SK-N-MC (cell line): ENCODE measurements around the gene HUNK.

Experiments
- DNase-seq: peaks from one replicate; pipeline ENCODE4 v3.0.0-alpha.2; 2011; ENCODE audit warnings: low read depth, low spot score
- H3K27ac ChIP-seq: fragments of 200-600 bp; sonication (generic); 2 replicates; pipeline ENCODE4 v1.5.1; 2016; ENCODE audit warnings: mixed run types
- H3K36me3 ChIP-seq: fragments of 200-600 bp; sonication (generic); 2 replicates; pipeline ENCODE4 v1.6.1; 2017; ENCODE audit warnings: antibody characterized with exemption, low read length, mixed read lengths; ENCODE audit not compliant: insufficient read depth
- H3K4me3 ChIP-seq: fragments of 200-600 bp; sonication (generic); 2 replicates; pipeline ENCODE4 v1.5.1; 2016
- H3K9ac ChIP-seq: fragments of 200-600 bp; sonication (generic); 2 replicates; pipeline ENCODE4 v1.8.0; 2017; ENCODE audit warnings: mixed run types, mixed read lengths; ENCODE audit not compliant: insufficient read length
- H3K9me3 ChIP-seq: fragments of 200-600 bp; sonication (generic); 2 replicates; pipeline ENCODE4 v1.6.1; 2017; ENCODE audit warnings: low read depth, mild to moderate bottlenecking, antibody characterized with exemption, low read length, moderate library complexity, mixed read lengths
- EZH2 ChIP-seq: fragments of 200-600 bp; sonication (generic); IDR thresholded peaks from one replicate; pipeline ENCODE4 v1.6.1; 2017; ENCODE audit warnings: antibody characterized with exemption
- FOXP2 ChIP-seq: optimal IDR thresholded peaks from 2 replicates; pipeline ENCODE3; 2011; ENCODE audit warnings: mild to moderate bottlenecking, moderate library complexity; ENCODE audit not compliant: insufficient read depth; ENCODE audit errors: extremely low read length, control extremely low read depth
- POLR2AphosphoS5 ChIP-seq: IDR thresholded peaks from 2 replicates; pipeline ENCODE4 v1.6.1; 2012; ENCODE audit warnings: mild to moderate bottlenecking, low read depth, low read length, borderline replicate concordance

HUNK gene

GRCh38 chr21:31875496-31876015 lies 2.7 kb downstream of the HUNK start:
- Histone ChIP-seq H3K4me3 (no peak overlapping the region), H3K9ac (no peak overlapping the region), H3K9me3 (no peaks in the 10 kb centered on the region), H3K27ac (no peak overlapping the region), H3K36me3 (no peaks in the 10 kb centered on the region)
- TF ChIP-seq POLR2AphosphoS5 (no peak), EZH2 (no peak), FOXP2 (no peak)
- DNase-seq, result no peak

GRCh38 chr21:31877463-31877957 lies 4.7 kb downstream of the HUNK start:
- no peaks in the 10 kb centered on the region for H3K36me3 ChIP-seq
- no peak overlapping the region for H3K4me3 ChIP-seq
- H3K9ac ChIP-seq, result no peak overlapping the region
- no peaks in the 10 kb centered on the region for H3K9me3 ChIP-seq
- TF ChIP-seq EZH2 (no peak), POLR2AphosphoS5 (no peak), FOXP2 (no peak)
- no peak overlapping the region for H3K27ac ChIP-seq
- DNase-seq, result no peak

GRCh38 chr21:31878831-31879230 lies 6.0 kb downstream of the HUNK start:
- no peak overlapping the region for H3K9ac ChIP-seq
- TF ChIP-seq POLR2AphosphoS5, result no peak
- TF ChIP-seq EZH2, result no peak
- no peak for TF ChIP-seq FOXP2
- no peak for DNase-seq
- no peak overlapping the region for H3K27ac ChIP-seq
- no peaks in the 10 kb centered on the region for H3K9me3 ChIP-seq
- H3K4me3 ChIP-seq, result no peak overlapping the region
- H3K36me3 ChIP-seq, result no peaks in the 10 kb centered on the region

DNA sequence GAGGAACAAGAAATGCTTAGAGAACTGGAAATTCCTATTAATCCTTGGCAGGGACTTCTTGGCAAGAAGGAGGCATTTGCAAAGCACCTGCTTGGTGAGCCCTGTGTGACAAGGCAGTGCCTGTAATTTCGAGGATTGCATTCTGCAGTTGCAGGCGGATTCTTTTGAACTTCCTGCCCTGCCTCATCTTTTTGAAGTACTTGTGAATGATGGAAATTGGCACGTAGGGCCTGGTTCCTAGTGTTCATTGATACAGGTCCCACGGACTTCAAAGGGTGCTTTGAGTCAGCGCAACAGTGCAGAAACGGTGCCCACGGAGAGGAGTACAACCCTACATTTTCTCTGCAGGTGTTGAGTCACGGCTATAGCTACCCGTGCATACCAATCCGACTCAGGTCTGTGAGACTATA lies 6.4 kb downstream of the HUNK start:
- TF ChIP-seq EZH2, result no peak
- no peak for TF ChIP-seq FOXP2
- TF ChIP-seq POLR2AphosphoS5, result no peak
- DNase-seq, result no peak
- Histone ChIP-seq H3K4me3 (no peak overlapping the region), H3K27ac (no peak overlapping the region), H3K36me3 (no peaks in the 10 kb centered on the region), H3K9ac (no peak overlapping the region), H3K9me3 (no peaks in the 10 kb centered on the region)

GRCh38 chr21:31879911-31880310 lies 7.1 kb downstream of the HUNK start:
- Histone ChIP-seq H3K27ac (no peak overlapping the region), H3K4me3 (no peak overlapping the region), H3K9me3 (no peaks in the 10 kb centered on the region), H3K36me3 (no peaks in the 10 kb centered on the region), H3K9ac (no peak overlapping the region)
- DNase-seq, result no peak
- no peak for TF ChIP-seq FOXP2

- H3K9me3 ChIP-seq, result no peaks in the 10 kb centered on the region
- H3K27ac ChIP-seq, result no peak overlapping the region
- no peaks in the 10 kb centered on the region for H3K36me3 ChIP-seq
- TF ChIP-seq FOXP2 (no peak), POLR2AphosphoS5 (no peak), EZH2 (no peak)
- DNase-seq, result no peak
- no peak overlapping the region for H3K4me3 ChIP-seq
- H3K9ac ChIP-seq, result no peak overlapping the region
Observed at GRCh38 chr21:31880816-31881215, 8.0 kb downstream of the HUNK start.

DNA sequence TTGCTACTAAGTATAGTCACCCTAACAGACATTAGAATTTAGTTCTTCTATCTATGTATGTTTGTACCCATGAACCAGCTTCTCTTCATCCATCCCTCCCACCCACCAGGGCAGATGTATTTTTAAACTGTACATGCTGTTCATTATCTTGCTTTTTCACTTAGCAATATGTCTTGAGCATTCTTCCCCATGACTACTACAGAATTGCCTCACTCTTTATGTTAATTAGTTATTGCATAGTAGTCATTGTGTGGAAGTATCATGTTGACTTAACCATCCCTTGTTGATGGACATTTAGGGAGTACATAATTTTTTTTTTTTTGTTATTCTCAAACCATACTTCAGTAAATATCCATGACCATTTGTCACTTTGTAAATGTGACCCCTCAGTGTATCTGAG lies 9.9 kb downstream of the HUNK start:
- TF ChIP-seq FOXP2, result no peak
- no peak for TF ChIP-seq EZH2
- no peak for TF ChIP-seq POLR2AphosphoS5
- no peak overlapping the region for H3K4me3 ChIP-seq
- H3K36me3 ChIP-seq, result no peaks in the 10 kb centered on the region
- no peak for DNase-seq
- no peaks in the 10 kb centered on the region for H3K9me3 ChIP-seq
- no peak overlapping the region for H3K9ac ChIP-seq
- H3K27ac ChIP-seq, result no peak overlapping the region

DNA sequence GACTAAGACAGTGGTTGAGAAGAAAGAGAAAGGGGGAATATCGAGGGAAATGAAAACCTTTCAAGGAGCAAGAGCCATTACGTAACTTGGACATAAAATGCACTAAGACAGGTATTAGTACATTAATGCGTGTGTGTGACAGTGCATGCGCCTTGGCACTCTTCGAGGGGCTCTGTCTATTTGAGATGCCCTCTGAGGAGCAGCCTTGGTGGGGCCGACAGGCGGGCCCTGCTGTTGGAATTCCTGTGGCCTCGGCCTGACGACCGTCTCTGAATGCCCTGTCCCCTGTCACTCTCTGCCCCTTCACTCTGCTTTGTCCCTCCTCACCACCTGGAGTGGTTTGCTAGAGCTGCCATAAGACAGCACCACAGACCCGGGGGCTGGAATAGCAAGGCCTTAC lies 12.3 kb downstream of the HUNK start:
- no peak for DNase-seq

DNA sequence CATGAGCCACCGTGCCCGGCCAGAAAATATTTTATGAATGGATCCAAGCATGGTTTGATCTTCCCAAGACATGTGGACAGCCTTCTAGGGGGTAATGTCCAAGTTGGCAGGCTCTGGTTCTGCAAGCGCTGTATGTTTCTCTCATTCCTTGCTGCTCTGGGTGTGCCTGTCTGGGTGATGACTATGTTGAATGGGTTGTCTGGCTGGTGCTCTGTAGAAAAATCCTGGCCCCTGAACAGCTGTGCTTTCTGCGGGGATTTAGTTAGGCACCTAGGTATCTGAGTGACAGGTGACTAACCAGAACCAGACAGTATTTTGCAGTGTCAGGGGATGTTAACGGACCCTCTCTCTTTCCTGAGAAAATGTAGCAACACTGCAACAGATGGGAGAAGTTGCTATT lies 14.1 kb downstream of the HUNK start:
- H3K9me3 ChIP-seq, result no peaks in the 10 kb centered on the region
- H3K9ac ChIP-seq, result no peak overlapping the region
- no peak overlapping the region for H3K27ac ChIP-seq
- TF ChIP-seq FOXP2 (no peak), POLR2AphosphoS5 (no peak), EZH2 (no peak)
- no peak overlapping the region for H3K4me3 ChIP-seq
- DNase-seq, result no peak
- no peaks in the 10 kb centered on the region for H3K36me3 ChIP-seq

More for the DNA sequence above, 12.3 kb downstream of the HUNK start:
- H3K4me3 ChIP-seq, result no peak overlapping the region
- no peak overlapping the region for H3K27ac ChIP-seq
- no peak for TF ChIP-seq POLR2AphosphoS5
- no peak for TF ChIP-seq EZH2
- no peak for TF ChIP-seq FOXP2
- no peak overlapping the region for H3K9ac ChIP-seq
- no peaks in the 10 kb centered on the region for H3K9me3 ChIP-seq
- H3K36me3 ChIP-seq, result no peaks in the 10 kb centered on the region
